OCI-LY3 (cell line): ENCODE measurements around the gene GRP.

ENCODE experiments used
- H2AFZ ChIP-seq: fragments of 200-600, 300-600 bp; shearing (Covaris generic); 2 replicates; pipeline ENCODE4 v1.6.0; 2014; ENCODE audit warnings: antibody characterized with exemption, low read depth, low read length
- H3K27ac ChIP-seq: fragments of 200-600, 300-600 bp; sonication (generic); 2 replicates; pipeline ENCODE4 v1.5.1; 2014; ENCODE audit warnings: mild to moderate bottlenecking, low read length, moderate library complexity, mixed read lengths
- H3K27me3 ChIP-seq: fragments of 200-600, 300-600 bp; sonication (generic); 2 replicates; pipeline ENCODE4 v1.6.1; 2014; ENCODE audit warnings: low read depth, low read length, mixed read lengths
- H3K36me3 ChIP-seq: fragments of 200-600, 300-600 bp; sonication (generic); replicated peaks from 2 replicates; pipeline ENCODE3; 2014; ENCODE audit warnings: low read depth, low read length, mixed read lengths
- H3K4me1 ChIP-seq: fragments of 300-600, 200-600 bp; sonication (generic); 2 replicates; pipeline ENCODE4 v1.6.1; 2014; ENCODE audit warnings: low read length, mixed read lengths
- H3K4me2 ChIP-seq: fragments of 200-600, 300-600 bp; sonication (generic); 2 replicates; pipeline ENCODE4 v1.6.1; 2014; ENCODE audit warnings: low read length, mixed read lengths
- H3K4me3 ChIP-seq: fragments of 300-600, 200-600 bp; sonication (generic); 2 replicates; pipeline ENCODE4 v1.5.1; 2014; ENCODE audit warnings: antibody characterized with exemption, mild to moderate bottlenecking, low read length, moderate library complexity
- H3K79me2 ChIP-seq: fragments of 300-600, 200-600 bp; shearing (Covaris generic); 2 replicates; pipeline ENCODE4 v1.6.1; 2014; ENCODE audit warnings: mild to moderate bottlenecking, low read length, mixed read lengths
- H3K9ac ChIP-seq: fragments of 300-600, 200-600 bp; shearing (Covaris generic); 2 replicates; pipeline ENCODE4 v1.6.0; 2014; ENCODE audit warnings: mild to moderate bottlenecking, low read length, moderate library complexity
- H3K9me3 ChIP-seq: fragments of 200-600, 300-600 bp; shearing (Covaris generic); 2 replicates; pipeline ENCODE4 v1.6.1; 2014; ENCODE audit warnings: low read length, mixed read lengths; ENCODE audit not compliant: insufficient read depth
- H4K20me1 ChIP-seq: fragments of 200-600, 300-600 bp; sonication (generic); 2 replicates; pipeline ENCODE4 v1.6.1; 2016; ENCODE audit warnings: low read length, mixed read lengths; ENCODE audit not compliant: insufficient read depth
- EZH2phosphoT487 ChIP-seq: fragments of 200-600 bp; shearing (Covaris generic); IDR thresholded peaks from 2 replicates; pipeline ENCODE4 v1.6.1; 2018; ENCODE audit warnings: antibody characterized with exemption, mixed run types, low read depth
- TF ChIP-seq, protein P1 (sequence below): fragments of 200-600, 300-600 bp; sonication (generic); IDR thresholded peaks from 2 replicates; pipeline ENCODE4 v1.5.1; 2014; ENCODE audit warnings: antibody characterized with exemption, low read length, low read depth

GRP gene

DNA sequence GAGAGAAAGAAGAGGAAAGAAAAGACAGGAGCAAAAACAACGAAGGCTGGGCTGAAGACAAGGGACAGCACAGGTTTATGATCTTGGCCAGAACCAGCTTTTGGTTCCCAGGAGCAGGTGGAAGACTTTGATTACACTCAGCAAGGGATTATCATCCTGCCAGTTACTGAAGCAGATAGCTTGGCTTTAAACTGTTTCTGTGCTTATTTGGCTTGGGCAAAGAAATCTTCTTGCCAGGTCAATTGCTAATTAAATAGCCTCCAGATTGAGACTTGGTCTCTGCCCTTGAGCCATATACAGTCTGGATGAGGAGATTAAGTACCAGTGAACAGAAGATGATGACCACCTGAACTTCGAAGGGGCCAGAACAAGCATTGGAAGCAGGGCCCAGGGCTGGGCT, 22.3 kb upstream of the GRP start:
- Histone ChIP-seq H3K9ac (no peak overlapping the region), H3K4me3 (no peak overlapping the region), H2AFZ (no peak overlapping the region), H3K79me2 (no peaks in the 10 kb centered on the region), H3K36me3 (no peaks in the 10 kb centered on the region), H3K9me3 (no peaks in the 10 kb centered on the region), H3K27ac (no peak overlapping the region), H3K27me3 (peaks cover 16% of the 10 kb centered on the region; the same call in 1 of the 2 replicates), H4K20me1 (no peaks in the 10 kb centered on the region), H3K4me2 (no peak overlapping the region), H3K4me1 (peaks cover 6% of the 10 kb centered on the region; the same call in 1 of the 2 replicates)
- no peak for TF ChIP-seq EZH2phosphoT487
- TF ChIP-seq, protein P1, sequence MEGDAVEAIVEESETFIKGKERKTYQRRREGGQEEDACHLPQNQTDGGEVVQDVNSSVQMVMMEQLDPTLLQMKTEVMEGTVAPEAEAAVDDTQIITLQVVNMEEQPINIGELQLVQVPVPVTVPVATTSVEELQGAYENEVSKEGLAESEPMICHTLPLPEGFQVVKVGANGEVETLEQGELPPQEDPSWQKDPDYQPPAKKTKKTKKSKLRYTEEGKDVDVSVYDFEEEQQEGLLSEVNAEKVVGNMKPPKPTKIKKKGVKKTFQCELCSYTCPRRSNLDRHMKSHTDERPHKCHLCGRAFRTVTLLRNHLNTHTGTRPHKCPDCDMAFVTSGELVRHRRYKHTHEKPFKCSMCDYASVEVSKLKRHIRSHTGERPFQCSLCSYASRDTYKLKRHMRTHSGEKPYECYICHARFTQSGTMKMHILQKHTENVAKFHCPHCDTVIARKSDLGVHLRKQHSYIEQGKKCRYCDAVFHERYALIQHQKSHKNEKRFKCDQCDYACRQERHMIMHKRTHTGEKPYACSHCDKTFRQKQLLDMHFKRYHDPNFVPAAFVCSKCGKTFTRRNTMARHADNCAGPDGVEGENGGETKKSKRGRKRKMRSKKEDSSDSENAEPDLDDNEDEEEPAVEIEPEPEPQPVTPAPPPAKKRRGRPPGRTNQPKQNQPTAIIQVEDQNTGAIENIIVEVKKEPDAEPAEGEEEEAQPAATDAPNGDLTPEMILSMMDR = no peak

DNA sequence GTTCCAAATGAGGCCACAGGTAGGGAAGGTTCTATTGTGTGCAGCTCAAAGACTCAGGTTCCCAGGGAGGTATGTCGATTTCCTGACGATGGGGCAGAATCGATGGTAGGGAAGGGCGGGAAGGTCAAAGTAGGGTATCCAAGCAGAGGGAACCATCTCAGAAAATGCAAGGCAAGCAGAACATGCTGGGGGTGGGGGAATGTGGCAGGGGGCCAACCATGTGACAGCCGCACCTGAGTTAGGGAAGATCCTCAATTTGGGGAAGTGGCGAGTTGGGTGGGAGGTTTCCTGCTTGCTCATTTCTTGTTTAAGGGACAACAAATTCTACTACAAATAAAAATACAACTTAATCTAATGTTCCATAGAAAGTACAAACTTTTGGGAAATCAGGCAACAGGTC, 21.7 kb upstream of the GRP start:
- Histone ChIP-seq H2AFZ (no peak overlapping the region), H3K9ac (no peak overlapping the region), H3K9me3 (no peaks in the 10 kb centered on the region), H3K27me3 (peaks cover 16% of the 10 kb centered on the region; the same call in 1 of the 2 replicates), H3K4me2 (no peak overlapping the region), H3K4me1 (peaks cover 6% of the 10 kb centered on the region; the same call in 1 of the 2 replicates), H3K79me2 (no peaks in the 10 kb centered on the region), H3K4me3 (no peak overlapping the region), H3K27ac (no peak overlapping the region), H3K36me3 (no peaks in the 10 kb centered on the region), H4K20me1 (no peaks in the 10 kb centered on the region)
- TF ChIP-seq, protein P1 = no peak
- no peak for TF ChIP-seq EZH2phosphoT487

DNA sequence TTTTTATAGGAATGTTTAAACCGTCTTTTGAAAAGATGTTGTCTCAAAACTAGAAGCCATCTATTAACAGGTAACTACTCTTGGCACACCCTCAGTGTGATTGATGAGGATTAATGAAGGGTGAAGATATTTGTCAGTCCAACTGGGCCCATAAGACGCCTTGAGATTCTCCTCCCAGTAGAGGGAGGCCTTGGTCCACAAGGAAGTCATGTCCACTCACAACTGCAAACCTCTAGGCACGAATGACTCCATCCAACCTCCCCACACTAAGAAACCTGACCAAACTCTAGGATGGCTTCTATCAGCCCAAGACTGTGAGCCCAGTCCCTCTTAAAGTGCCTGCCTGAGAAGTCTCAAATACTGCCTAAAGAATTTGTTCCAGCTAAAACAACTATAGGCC, 19.2 kb upstream of the GRP start:
- Histone ChIP-seq H3K9ac (no peak overlapping the region), H3K9me3 (no peaks in the 10 kb centered on the region), H3K79me2 (no peaks in the 10 kb centered on the region), H3K4me1 (peaks cover 6% of the 10 kb centered on the region; the same call in 1 of the 2 replicates), H2AFZ (no peak overlapping the region), H3K36me3 (no peaks in the 10 kb centered on the region), H3K27me3 (peaks cover 16% of the 10 kb centered on the region; the same call in 1 of the 2 replicates), H3K4me3 (no peak overlapping the region), H3K4me2 (no peak overlapping the region), H3K27ac (no peak overlapping the region), H4K20me1 (no peaks in the 10 kb centered on the region)
- TF ChIP-seq EZH2phosphoT487 = no peak
- TF ChIP-seq, protein P1 = peak; percentile 43

DNA sequence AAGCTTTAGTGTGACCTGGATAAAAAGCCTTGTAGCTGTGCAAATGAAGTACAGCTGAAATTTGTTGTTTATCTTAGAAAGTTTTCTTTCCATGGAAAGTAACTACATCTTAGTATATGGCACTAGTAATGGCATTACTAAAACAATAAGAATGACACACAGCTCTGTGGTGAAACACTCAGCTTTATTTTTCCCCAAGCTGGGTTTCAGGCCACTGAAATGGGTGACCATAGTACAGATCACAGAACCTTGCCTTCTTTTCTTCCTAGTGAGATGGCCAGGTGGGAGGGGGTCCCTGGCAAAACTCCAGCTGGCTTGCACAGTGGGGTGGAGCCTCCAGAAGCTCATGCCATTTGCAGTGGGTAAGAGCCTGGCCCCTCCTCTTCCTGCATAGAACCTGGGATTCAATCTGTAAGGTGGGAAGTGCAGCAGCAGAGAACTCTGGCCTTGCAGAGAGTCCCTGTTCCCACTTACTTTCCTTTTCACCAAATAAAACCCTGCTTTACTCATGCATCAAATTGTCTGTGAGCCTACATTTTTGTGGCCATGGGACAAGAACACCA, 17.6 kb upstream of the GRP start:
- Histone ChIP-seq H4K20me1 (no peaks in the 10 kb centered on the region), H2AFZ (no peak overlapping the region), H3K27ac (no peak overlapping the region), H3K9me3 (no peaks in the 10 kb centered on the region), H3K9ac (no peak overlapping the region), H3K79me2 (no peaks in the 10 kb centered on the region), H3K36me3 (no peaks in the 10 kb centered on the region), H3K4me1 (peaks cover 6% of the 10 kb centered on the region; the same call in 1 of the 2 replicates), H3K4me2 (no peak overlapping the region), H3K4me3 (no peak overlapping the region), H3K27me3 (peaks cover 14% of the 10 kb centered on the region; the same call in 1 of the 2 replicates)
- TF ChIP-seq, protein P1 = no peak
- TF ChIP-seq EZH2phosphoT487 = no peak
